GM19099 (cell line): Measurements from ENCODE around the gene RIN1.
A peak's percentile ranks its signal among the peaks of the same experiment; 100 is the strongest.

ENCODE experiments used
- POLR2A ChIP-seq: IDR thresholded peaks from 3 replicates; pipeline ENCODE4 v1.6.1; 2011; ENCODE audit warnings: low read depth; ENCODE audit not compliant: insufficient read length; ENCODE audit errors: extremely low read depth

The RIN1 gene

DNA sequence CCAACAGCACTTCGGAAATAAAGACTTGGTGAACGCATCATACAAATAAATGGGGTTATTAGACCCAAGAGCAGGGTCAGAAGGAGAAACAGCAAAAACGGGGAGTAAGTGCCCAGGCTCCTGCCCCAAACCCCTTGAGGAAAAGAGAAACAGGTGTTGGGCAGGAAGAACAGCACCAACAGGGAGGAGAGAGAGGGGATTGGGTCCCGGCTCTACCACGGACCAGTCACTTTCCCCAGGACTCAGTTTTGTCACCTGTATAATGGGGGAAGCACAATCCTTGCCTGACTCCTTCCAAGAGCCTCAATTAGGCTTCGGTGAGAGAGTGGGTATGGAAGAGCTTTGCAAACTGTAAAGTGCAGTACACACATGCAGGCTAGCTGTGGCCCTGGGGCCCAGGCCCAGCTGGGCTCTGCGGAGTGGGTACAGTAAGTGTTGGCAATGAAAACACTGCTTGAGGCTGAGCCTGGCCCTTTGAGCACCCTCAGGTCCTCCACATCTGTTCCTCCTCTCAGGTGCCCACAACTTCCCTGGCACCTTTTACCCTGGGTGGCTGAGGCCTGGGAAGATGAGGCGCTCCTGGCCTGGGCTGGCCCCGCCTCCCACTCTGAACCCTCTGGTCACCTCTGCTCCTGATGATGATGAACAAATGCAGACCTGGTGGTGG, 26.4 kb upstream of the RIN1 start:
- no peak for TF ChIP-seq POLR2A

DNA sequence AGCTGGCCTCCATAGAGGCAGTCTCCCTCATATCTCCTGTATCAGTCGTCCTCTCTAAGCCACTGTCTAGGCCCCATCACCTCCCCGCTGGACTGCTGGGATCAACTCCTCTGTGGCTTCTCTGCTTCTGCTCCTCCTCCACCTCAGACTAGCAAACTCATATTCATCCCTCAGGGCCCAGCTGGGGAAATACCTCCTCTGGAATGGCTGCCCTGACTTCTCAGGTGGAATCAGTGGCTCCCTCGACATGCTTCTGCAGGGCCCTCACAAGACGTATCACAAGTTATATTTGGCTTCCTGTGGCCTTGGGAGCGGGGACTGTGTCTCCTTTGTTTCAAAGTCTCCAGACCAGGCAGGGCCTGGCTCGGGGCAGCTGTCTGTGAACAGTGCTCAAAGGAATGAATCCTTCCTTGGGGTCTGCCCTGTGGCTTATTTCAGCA, 25.3 kb upstream of the RIN1 start:
- TF ChIP-seq POLR2A = no peak

DNA sequence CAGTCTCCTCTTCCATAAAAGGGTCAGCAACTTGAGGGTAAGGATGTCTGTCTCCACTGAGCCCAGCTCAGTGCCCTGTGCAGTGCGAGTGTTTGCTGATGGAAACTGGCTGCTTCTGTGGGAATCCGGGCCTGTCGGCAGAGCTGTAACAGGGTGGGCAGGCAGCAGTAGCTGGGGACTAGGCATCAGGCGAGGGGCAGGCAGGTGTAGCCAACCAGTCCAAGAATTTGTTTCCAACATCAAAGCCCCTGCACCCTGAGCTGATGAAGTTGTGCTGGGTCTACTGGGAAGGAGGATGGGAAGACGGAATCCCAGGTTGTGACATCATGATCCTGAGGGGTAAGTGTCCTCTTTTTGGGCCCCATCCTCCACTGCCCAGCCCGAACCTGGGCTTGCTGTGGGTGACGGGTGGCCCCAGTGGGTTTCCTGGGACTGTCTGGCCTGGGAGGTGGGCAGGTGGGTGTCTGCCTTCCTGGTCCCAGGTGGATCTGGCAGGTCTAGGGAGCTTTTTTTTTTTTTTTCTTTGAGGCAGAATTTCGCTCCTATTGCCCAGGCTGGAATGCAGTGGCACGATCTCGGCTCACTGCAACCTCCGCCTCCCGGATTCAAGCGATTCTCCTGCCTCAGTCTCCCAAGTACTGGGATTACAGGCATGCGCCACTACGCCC, 24.3 kb upstream of the RIN1 start:
- TF ChIP-seq POLR2A = no peak

DNA sequence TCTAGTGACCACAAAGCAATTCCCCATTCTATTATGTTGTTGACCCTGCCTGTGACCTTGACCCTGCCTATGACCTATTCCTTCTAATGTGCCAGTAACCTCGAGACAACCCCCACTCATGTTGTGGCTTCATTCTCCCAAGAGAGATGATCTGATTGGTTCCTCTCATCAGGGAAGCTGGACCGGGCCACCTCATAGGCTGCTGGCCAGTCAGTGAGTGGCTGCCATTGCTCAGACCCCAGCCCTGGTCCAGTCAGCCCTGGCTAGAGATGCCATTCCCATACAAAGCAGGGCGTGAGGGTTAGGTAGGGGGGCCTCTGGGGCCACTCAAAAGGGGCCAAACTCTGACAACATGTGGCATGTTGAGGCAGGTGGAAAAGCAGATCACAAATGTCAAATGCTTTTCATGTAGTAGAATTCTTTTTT, 23.4 kb upstream of the RIN1 start:
- no peak for TF ChIP-seq POLR2A

DNA sequence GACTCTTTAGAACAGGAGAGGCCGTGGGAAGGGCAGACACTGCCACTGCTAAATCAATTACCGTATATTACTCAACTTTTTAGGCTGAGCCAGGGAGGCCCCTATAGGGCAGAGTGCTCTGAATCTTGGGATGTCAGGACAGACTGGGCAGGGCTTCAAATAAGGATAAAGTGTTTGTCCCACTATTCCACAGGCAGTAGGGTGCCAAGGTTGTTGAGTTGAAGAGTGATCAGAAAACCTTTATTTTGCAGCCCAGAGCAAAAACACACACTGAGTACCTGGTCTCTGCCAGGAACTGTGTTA, 12.8 kb upstream of the RIN1 start:
- no peak for TF ChIP-seq POLR2A

DNA sequence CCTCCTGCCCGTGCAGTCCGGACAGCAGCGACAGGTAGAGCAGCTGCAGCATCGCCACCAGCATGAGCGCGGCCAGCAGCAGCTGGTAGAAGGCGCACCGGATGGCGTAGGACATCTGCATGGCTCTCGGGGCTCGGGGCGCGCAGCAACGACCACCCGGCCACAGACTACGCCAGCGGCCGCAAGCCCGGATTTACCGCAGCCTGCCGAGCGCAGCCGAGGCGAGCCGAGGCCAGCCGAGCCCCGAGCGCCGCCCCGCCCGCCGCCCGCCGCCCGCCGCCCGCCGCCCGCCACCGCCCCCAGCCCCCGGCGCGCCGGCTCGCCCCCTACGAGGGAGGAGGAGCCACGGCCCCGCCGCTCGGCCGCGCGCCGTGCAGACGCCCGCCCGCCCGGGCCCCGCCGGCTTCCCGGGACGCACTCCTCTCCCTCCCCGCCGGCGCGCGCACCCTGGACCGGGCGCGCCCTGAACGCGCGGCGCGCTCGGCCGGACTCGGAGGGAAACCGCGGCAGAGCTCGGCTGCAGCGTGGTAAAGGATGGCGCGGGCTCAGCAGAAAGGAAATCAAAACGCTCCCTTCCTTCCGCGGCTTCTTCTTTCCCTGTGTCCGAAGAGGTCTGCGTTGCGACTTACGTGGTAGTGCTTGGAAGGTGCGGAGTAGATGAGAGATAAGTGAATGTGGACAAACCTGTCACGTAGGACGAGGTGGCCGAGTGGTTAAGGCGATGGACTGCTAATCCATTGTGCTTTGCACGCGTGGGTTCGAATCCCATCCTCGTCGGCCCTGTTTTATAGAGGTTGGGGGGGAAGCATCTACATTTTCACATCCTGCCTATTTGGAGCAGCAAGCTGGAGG, 11.4 kb upstream of the RIN1 start, which contains the start of gene B4GAT1:
Gene B4GAT1, minus strand, starts transcription at position 205 of the 852 bp plus-strand sequence. Its CDS starts 84 bp downstream, at position 121.
- TF ChIP-seq POLR2A = peak; percentile 55

DNA sequence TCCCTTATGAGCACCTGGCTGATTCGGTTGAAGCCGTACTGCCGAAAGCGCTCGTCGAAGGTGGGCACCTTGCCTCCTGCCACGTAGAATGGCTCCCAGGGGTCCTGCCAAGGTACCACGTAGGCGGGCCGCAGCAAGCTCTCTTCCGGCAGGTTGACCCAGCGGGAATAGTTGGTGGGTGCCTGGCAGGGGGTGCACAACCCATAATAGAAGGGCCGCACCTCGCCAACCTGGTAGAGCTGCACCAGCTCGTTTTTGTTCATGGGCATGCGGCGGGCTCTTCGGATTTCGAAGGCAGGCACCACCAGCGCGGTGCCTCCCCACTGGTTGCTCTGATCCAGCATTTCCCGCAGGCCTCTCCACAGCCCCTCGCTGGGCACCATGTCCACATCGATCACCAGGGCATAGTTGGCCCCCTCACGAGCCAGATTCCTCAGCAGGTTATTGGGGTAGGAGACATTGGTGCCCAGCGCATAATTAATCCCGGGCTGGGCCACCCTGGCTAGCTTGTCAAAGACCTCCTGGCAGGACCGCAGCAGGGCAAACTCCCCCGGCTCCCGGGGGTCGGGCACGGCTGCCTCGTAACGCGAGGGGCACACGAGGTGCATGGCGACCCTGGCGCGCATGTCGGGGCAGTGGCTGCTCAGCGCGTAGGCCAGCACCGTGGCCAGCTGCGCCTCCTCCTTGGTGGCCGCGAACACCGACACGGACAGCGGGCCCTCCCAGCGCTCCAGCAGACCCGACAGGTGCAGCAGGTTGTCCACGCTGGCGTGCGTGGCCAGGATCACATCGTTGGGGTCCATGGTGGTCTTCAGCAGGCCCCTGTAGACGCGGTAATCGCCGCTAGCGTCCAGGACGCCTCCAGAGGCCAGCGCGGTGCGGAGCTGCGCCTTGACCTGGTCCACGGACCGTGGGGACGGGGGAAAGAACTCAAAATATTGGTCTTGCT, 10.5 kb upstream of the RIN1 start:
- TF ChIP-seq POLR2A = no peak

DNA sequence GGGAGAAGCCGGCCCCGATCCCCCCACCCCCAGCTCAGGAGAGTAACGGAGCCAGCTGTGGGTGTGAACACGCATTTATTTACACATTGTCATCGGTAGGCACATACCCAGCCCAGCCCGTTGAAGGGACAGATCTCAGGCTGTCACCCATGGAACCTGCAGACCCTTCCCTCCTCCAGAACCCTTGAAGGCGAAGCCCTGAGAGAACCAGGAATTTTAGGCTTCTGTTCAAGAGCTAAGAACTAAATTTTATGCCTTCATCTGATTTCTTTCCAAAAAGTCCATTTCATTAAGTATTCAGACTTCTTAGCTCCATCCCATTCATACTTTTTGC, 9.0 kb upstream of the RIN1 start:
- TF ChIP-seq POLR2A = no peak

DNA sequence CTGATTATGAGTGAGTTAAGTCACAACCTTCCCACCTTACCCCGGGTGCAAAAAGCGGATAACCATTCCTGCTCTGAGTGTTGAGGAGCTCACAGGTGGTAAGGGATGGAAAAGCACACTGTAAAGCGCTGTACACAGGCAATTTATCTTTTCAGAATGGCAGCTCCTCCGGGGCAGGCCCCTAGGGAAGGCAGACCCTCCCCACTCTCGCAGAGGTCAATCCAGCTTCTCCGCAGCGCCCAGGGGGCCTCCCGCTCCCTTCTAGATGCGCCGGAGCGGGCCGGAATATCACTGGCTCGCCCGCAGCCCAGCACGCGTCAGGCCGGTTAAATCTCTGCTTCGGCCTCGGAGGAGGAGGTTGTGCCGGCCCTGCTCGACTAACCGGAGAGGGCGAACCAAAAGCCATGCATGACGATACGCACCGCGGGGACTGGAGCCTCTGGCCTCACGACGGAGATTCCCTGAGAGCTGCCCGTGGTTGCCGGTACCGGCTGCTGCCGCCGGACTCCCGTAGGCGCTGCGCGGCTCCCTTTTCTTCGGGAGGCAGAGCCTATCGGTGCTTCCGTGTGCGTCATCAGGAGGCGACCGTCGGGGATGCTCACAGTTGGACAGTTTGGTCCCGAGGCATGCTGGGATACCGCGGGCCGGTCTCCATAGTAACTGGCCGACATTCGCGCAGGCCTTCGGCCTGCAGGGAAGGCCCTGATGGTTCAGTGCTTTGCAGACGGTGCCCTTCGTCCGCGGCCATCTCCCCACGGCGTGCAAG, 8.5 kb upstream of the RIN1 start, which contains the start of gene BRMS1:
Gene BRMS1, minus strand, starts transcription at position 555 of the 766 bp plus-strand sequence. CDS start 2,870 bp downstream, outside the sequence.
- TF ChIP-seq POLR2A = peak; percentile 95

DNA sequence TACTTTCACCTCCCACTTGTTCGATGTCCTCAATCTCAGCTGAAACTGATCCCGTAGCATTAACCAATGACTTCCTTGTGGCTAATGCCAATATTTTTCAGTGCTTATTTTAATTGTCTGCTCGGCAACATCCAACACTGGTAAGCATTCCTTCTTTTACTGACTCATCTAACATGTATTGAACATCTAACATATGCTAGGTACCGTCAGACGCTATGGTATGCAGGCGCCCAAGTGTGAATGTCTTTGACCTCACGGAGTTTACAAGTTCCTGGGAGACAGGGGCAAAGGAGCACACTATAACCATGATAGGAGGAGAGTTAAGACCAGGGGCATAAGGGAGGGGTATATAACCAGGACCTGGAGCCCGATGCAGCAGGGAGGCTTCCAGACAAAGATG, 6.9 kb upstream of the RIN1 start:
- no peak for TF ChIP-seq POLR2A

DNA sequence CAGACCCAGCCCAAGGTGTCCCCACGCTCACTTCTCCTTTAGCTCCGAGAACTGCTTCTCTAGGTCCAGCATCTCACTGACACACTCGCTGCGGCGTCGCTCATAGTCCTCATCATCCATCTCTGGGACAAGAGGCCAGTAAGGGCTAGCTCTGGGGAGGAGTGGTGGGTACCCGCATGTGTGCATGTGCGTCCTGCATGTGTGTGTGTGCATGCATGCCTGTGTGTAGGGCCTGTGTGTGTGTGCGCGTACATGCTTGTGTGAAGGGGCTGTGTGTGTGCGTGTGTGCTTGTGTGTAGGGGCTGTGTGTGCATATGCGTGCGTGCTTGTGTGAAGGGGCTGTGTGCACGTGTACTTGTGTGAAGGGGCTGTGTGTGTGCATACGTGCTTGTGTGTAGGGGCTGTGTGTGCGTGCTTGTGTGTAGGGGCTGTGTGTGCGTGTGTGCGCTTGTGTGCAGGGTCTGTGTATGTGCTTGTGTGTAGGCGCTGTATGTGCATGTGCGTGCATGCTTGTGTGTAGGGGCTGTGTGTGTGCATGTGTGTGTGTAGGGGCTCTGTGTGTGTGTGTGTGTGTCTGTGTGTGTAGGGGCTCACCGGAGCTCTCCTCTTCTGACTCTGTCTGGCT, 5.4 kb upstream of the RIN1 start:
- TF ChIP-seq POLR2A = no peak

DNA sequence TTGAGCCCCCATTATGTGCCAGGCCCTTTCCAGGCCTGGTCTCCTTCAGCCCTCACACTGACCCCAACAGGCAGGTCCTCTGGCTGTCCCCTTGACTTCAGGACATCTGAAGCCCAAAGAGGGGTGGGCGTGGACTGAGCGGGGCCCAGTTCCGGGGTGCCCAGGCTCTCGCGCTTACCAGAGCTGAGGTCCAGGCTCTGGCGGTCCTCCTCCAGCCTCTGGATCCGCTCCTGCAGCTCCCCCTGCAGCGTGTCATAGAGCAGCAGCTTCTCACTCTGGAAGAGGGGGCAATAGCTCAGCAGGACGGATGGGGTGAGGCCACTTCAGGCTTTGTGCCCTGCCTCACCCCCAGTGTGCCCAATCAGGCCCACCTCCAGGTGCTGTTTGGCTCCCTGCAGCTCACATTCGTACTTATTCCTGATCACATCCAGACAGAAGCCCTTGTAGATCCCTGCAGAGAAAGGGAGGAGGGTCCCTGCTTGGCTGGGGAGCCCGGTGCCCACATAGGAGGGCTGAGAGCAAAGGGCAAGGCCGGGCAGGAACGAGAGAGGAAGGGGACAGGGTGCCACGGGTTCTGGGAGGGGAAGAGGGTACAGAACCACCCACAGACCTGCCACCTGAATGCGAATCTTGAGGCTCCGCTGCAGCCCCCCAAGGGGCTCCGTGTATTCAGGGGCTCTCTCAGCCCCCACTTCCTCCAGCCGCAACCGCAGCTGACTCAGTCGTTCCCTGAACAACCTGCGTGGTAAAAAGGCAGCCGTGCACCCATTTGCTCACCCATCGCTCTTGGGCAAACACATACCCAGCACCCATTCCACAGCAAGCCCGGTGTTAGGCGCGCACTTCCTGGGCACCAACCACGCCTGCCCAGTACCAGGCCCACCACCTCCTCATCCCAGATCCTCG, 4.6 kb upstream of the RIN1 start:
- TF ChIP-seq POLR2A = no peak
